HG02623 (cell line): ENCODE results near the gene KIF18B.

ENCODE experiments used
- ATAC-seq: cut with Tn5 transposase; IDR thresholded peaks from one replicate; pipeline ENCODE4 v1.9.1; 2021; ENCODE audit warnings: moderate library complexity; ENCODE audit not compliant: unreplicated experiment

Gene KIF18B

GRCh38 chr17:44947461-44948314, at the start of gene KIF18B:
Gene KIF18B (minus strand): TSS chr17:44947773. CDS start chr17:44936344, 11,429 bp downstream.
- ATAC-seq = peak; percentile 87

GRCh38 chr17:44996304-44996703, 48.7 kb upstream of the KIF18B start:
- no peak for ATAC-seq

GRCh38 chr17:44995436-44996001, 47.9 kb upstream of the KIF18B start:
- no peak for ATAC-seq

- no peak for ATAC-seq
These were observed 44.8 kb upstream of the KIF18B start for GRCh38 chr17:44992242-44992939.

GRCh38 chr17:44990994-44991393, 43.4 kb upstream of the KIF18B start:
- no peak for ATAC-seq

- ATAC-seq = no peak
These were observed 42.1 kb upstream of the KIF18B start for GRCh38 chr17:44989552-44990138.

GRCh38 chr17:44988044-44988942, 40.7 kb upstream of the KIF18B start:
- no peak for ATAC-seq

- ATAC-seq = no peak
These were observed 36.0 kb upstream of the KIF18B start for GRCh38 chr17:44983563-44983962.

- no peak for ATAC-seq
These were observed 34.6 kb upstream of the KIF18B start for GRCh38 chr17:44982113-44982702.

- no peak for ATAC-seq
These were observed 33.8 kb upstream of the KIF18B start for GRCh38 chr17:44981221-44981968.

GRCh38 chr17:44979426-44979995, 31.9 kb upstream of the KIF18B start:
- no peak for ATAC-seq

GRCh38 chr17:44978807-44979206, 31.2 kb upstream of the KIF18B start:
- no peak for ATAC-seq

GRCh38 chr17:44977814-44978550, 30.4 kb upstream of the KIF18B start:
- no peak for ATAC-seq

GRCh38 chr17:44977065-44977464, 29.5 kb upstream of the KIF18B start:
- no peak for ATAC-seq

GRCh38 chr17:44976206-44976605, 28.6 kb upstream of the KIF18B start:
- ATAC-seq = no peak

- no peak for ATAC-seq
These were observed 25.4 kb upstream of the KIF18B start for GRCh38 chr17:44972953-44973352.

GRCh38 chr17:44971776-44972483, 24.4 kb upstream of the KIF18B start:
- no peak for ATAC-seq
